Measurements from ENCODE around the gene TKT. TPM values are rescaled to one million over a fixed set of nuclear protein-coding genes. Genes with fewer than 3 reads are reported as not detected.

Gene TKT
- total and polyA plus RNA-seq, 2 of the 13 experiments (the other 11 are each of a cell fraction or from before 2014, with no cell fraction given): 150 to 238 TPM

DNA sequence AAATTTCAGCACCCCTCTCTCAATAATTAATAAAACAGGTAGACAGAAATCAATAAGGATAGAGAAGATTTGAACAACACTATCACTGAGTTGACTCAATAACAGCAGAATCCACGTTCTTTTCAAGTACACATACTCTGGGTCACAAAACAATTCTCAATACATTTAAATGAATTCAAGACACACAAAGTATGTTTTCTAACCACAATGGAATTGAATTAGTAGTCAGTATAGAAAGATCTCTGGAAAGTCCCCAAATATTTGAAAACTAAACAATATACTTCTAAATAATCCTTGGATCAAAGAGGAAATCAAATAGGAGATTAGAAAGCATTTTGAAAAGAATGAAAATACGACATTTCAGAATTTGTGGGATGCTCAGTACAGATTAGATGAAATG lies 40.0 kb downstream of the TKT start (continued):
- TF ChIP-seq ZNF513 (CRISPR knock-in tag; conservative IDR thresholded peaks at IDR 0.05): no peak

GRCh38 chr3:53213276-53213675 lies 42.5 kb downstream of the TKT start:
- Histone ChIP-seq H3K4me2 (ENCODE audit: low read depth, low read length) (no peak overlapping the region), H3K4me1 (ENCODE audit: insufficient read depth, low read length) (no peaks in the 10 kb centered on the region), H3K27ac (ENCODE audit: extremely low read length, insufficient read depth, low read length) (no peak overlapping the region), H2AFZ (ENCODE audit: low read length) (no peak overlapping the region), H3K9ac (ENCODE audit: insufficient read depth, low read depth, low read length) (no peak overlapping the region), H3K4me3 (replicated peaks in 1 of 3; ENCODE audit: insufficient read depth in 1 of 3, low read depth in 2 of 3, low read length in 3 of 3) (no peak overlapping the region), H3K79me2 (ENCODE audit: insufficient read depth, low read length) (no peaks in the 10 kb centered on the region), H3K36me3 (replicated peaks in 1 of 2; ENCODE audit: control insufficient read depth in 1 of 2, insufficient read depth in 2 of 2, low read length in 2 of 2) (no peaks in the 10 kb centered on the region), H4K20me1 (ENCODE audit: insufficient read depth, low read length) (no peaks in the 10 kb centered on the region), H3K27me3 (ENCODE audit: control insufficient read depth in 1 of 2, insufficient read depth in 2 of 2, low read length in 2 of 2) (no peaks in the 10 kb centered on the region), H3K9me3 (ENCODE audit: low read length) (peaks cover 9% of the 10 kb centered on the region; the same call in 1 of the 2 replicates)
- CTCF ChIA-PET (ENCODE audit: low intra/inter-chr PET ratio, low total read pairs): no interaction called here
- DNase-seq (ENCODE audit: low spot score): no peak
- FAIRE-seq: no peak
- POLR2A ChIA-PET: no interaction called here
- in situ Hi-C loops (cut with HindIII; ENCODE audit: extremely low pct_ligation_motif_present, low pct_unique_long_range_greater_than_20kb) (no loop called here), intact Hi-C loops (cut with micrococcal nuclease; ENCODE audit: unreplicated experiment) (no loop called here)
- WGBS (ENCODE audit: low lambda C conversion rate): 74% methylated on average over 7 of the region's 7 CpGs
- BruUV-seq (replicated peaks): no TSS peak
- no peak for ATAC-seq
- TF ChIP-seq, protein P1, sequence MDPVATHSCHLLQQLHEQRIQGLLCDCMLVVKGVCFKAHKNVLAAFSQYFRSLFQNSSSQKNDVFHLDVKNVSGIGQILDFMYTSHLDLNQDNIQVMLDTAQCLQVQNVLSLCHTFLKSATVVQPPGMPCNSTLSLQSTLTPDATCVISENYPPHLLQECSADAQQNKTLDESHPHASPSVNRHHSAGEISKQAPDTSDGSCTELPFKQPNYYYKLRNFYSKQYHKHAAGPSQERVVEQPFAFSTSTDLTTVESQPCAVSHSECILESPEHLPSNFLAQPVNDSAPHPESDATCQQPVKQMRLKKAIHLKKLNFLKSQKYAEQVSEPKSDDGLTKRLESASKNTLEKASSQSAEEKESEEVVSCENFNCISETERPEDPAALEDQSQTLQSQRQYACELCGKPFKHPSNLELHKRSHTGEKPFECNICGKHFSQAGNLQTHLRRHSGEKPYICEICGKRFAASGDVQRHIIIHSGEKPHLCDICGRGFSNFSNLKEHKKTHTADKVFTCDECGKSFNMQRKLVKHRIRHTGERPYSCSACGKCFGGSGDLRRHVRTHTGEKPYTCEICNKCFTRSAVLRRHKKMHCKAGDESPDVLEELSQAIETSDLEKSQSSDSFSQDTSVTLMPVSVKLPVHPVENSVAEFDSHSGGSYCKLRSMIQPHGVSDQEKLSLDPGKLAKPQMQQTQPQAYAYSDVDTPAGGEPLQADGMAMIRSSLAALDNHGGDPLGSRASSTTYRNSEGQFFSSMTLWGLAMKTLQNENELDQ (CRISPR knock-in tag; IDR thresholded peaks at IDR 0.05; ENCODE audit: borderline replicate concordance): no peak
- TF ChIP-seq, protein P2, sequence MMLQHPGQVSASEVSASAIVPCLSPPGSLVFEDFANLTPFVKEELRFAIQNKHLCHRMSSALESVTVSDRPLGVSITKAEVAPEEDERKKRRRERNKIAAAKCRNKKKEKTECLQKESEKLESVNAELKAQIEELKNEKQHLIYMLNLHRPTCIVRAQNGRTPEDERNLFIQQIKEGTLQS (CRISPR knock-in tag; IDR thresholded peaks at IDR 0.05): no peak
- no peak for TF ChIP-seq ZNF720 (CRISPR knock-in tag; IDR thresholded peaks at IDR 0.05)
- TF ChIP-seq, protein P3, sequence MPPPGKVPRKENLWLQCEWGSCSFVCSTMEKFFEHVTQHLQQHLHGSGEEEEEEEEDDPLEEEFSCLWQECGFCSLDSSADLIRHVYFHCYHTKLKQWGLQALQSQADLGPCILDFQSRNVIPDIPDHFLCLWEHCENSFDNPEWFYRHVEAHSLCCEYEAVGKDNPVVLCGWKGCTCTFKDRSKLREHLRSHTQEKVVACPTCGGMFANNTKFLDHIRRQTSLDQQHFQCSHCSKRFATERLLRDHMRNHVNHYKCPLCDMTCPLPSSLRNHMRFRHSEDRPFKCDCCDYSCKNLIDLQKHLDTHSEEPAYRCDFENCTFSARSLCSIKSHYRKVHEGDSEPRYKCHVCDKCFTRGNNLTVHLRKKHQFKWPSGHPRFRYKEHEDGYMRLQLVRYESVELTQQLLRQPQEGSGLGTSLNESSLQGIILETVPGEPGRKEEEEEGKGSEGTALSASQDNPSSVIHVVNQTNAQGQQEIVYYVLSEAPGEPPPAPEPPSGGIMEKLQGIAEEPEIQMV (CRISPR knock-in tag; IDR thresholded peaks at IDR 0.05; ENCODE audit: low read depth): no peak
- no peak for TF ChIP-seq ZFX (CRISPR knock-in tag; IDR thresholded peaks at IDR 0.05; ENCODE audit: low read depth)
- no peak for TF ChIP-seq SP4 (CRISPR knock-in tag; IDR thresholded peaks at IDR 0.05)
- no peak for TF ChIP-seq FOXP1 (IDR thresholded peaks at IDR 0.05)
- TF ChIP-seq FOXP1 (CRISPR knock-in tag; IDR thresholded peaks at IDR 0.05): no peak
- TF ChIP-seq ATF7 (IDR thresholded peaks at IDR 0.05): no peak
- TF ChIP-seq ATF7 (CRISPR knock-in tag; IDR thresholded peaks at IDR 0.05): no peak
- no peak for TF ChIP-seq ATF6 (CRISPR knock-in tag; conservative IDR thresholded peaks at IDR 0.05)
- no peak for TF ChIP-seq DNMT3B (CRISPR knock-in tag; conservative IDR thresholded peaks at IDR 0.05)
- TF ChIP-seq PATZ1 (CRISPR knock-in tag; IDR thresholded peaks at IDR 0.05): no peak
- no peak for TF ChIP-seq SMYD3 (CRISPR knock-in tag; IDR thresholded peaks at IDR 0.05)
